Activated CD4-positive, alpha-beta T cell treated with anti-CD3 and anti-CD28 coated beads, Interleukin-2, amount 50 U/mL, for 48 hours (primary cell): ENCODE measurements around the gene CERS6.

Experiments used
- DNase-seq, 2 experiments: peaks; one replicate each; pipeline ENCODE4 v3.0.0-alpha.2; 2020

Gene CERS6

GRCh38 chr2:168536925-168537466 lies 80.9 kb downstream of the CERS6 start:
- no peak for DNase-seq

- no peak for DNase-seq
Observed at GRCh38 chr2:168538133-168538532, 82.1 kb downstream of the CERS6 start.

DNA sequence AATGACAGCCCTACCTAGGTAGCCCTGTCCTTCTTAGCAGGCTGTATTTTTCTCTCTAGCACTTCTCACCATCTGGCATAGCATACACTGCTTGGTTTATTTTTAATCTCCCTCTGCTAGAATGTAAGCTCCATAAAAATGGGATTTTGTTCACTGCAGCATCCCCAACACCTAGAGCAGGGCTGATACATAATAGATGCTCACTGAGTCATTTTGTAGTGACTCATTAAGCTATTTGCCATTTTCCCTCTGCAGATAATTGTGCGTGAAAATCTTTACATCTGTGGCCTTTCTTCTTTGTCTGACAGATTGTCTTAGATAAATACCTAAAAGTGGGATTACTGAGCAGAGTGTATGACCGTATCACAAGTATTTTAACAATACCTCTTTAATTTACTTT lies 82.5 kb downstream of the CERS6 start:
- DNase-seq: no peak

DNA sequence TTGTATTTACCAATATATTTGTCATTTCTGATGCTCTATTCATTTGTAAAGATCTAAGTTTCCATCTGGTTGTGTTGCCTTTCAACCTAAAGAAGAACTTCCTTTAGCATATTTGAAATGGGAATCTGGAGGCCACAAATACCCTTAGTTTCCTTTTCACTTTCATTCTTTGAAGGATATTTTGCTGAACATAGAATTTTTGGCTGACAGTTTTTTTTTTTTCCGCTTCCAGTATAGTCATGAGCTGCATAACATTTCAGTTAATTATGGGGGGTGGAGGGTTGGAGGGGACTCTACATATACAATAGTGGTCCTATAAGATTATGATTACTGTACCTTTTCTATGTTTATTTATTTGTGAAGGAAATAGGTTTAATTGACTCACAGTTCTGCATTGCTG lies 83.9 kb downstream of the CERS6 start:
- DNase-seq: no peak

DNA sequence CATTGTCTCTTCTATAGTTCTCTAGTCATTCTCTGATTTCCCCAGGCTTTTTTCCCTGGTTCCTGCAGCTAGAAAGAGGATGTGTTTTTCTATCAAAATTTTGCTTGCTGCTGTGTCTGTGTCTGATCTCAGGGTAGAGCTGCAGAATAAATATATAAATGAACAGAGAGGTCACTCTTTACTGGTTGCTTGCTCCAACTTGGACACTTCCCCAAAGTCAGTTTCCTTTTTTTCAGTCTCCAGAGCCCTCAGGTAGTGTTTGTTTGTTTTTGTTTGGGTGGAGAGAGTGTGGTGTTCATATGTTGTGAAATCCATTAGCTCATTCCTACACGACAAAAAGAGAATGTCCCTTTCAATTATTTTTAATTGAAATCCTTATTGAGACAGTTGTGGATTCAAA lies 85.8 kb downstream of the CERS6 start:
- DNase-seq: no peak

GRCh38 chr2:168543037-168543436 lies 87.0 kb downstream of the CERS6 start:
- no peak for DNase-seq

- DNase-seq: no peak
Observed at GRCh38 chr2:168543935-168544334, 87.9 kb downstream of the CERS6 start.

DNA sequence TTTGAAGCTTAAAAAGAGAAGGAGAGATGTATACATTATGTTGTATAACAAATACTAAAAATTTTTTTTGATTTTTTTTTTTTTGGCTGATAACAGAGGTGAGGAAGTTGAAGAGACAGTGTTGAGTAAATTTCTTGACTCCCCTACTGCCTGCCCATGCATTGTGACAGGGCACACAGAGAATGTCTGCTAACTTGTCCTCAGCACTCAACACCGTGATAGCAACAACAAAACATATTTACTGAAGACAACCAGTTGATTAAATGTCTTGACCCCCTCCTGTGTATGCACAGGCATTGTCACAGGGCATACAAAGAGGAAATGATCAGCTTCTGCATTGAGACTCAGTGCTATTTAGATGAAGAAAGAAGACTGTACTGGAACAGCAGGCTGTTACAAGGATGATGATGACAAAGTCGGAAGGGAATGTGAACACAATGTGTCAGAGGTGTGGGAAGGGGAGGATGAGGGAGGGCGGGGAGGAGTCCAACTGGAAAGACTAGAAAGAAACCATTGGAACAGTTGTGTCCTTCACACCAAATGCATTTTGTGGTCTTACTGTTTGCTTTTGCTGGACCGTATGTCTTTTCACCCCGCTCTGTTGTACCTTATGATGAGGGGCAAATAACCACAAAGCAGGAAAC lies 89.5 kb downstream of the CERS6 start:
- DNase-seq: no peak

GRCh38 chr2:168550670-168551069 lies 94.6 kb downstream of the CERS6 start:
- DNase-seq: no peak

DNA sequence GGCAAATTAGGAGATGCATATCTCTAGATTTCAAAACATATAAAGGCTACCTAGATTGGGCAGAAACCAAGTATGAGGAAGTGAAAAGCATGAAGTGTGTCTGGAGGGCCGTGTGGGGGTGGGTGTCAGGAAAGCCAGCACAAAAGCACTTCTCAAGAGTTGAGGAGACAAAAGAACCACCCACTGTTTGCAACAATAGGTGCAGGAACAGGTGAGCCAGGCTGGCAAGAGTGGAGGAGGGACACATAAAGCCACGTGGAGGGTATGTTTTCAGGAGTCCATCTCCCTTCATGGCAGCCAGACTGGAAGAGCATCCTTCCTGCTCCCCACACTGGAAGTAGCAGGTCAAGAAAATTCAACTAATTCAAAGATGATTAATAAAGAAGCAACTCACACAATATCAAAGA lies 96.4 kb downstream of the CERS6 start:
- no peak for DNase-seq

DNA sequence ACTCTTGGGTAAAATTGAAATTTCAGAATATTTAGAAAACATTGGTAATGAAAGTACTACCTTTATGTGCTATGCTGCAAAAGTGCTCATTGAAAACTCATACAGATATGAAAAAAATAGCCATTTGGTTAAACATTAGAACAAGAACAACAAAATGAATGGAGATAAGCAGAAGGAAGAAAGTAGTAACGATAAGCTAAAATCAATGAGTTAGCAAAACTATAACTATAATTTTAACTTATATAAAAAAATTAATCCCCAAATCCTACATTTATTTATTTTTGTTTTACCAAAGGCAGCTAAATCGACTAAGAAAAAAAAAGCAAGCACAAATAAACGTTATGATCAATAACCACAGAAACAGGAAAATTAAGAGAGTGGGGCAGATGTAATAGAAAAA lies 99.2 kb downstream of the CERS6 start:
- DNase-seq: no peak

DNA sequence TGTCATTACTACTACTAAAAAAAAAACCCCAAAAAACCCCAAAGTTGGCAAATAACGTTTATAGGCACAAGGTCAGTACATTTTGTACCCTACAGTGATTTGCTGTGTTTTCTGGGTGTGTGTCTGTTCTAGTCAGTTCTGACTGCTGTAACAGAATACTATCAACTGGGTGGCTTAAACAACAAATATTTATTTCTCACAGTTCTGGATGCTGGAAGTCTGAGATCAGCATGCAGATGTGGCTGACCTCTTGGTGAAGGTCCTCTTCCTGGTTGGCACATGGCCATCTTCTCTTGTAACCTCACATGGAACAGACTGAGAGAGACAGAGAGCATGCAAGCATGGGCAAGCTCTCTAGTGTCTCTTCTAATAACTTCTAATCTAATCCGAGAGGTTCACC lies 103.1 kb downstream of the CERS6 start:
- no peak for DNase-seq

- DNase-seq: no peak
Observed at GRCh38 chr2:168560817-168561499, 104.9 kb downstream of the CERS6 start.

DNA sequence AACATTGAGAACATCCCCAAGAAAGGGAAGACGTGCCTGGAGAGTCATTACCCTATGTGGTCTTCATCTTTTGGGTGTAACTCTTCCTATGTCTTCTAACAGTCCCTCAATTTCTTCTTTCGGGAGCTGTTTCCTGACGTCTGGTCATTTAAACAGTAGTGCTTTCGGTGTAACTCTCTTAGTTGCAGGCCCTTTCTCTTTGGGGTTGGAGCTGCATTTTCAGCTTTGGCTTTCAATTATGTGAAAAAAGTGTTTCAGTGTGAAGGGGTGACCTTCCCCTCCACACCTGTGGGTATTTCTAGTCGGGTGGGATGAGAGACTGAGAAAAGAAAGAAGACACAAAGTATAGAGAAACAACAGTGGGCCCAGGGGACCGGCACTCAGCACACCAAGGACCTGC lies 105.9 kb downstream of the CERS6 start:
- DNase-seq: no peak

- no peak for DNase-seq
Observed at GRCh38 chr2:168562971-168563370, 106.9 kb downstream of the CERS6 start.

DNA sequence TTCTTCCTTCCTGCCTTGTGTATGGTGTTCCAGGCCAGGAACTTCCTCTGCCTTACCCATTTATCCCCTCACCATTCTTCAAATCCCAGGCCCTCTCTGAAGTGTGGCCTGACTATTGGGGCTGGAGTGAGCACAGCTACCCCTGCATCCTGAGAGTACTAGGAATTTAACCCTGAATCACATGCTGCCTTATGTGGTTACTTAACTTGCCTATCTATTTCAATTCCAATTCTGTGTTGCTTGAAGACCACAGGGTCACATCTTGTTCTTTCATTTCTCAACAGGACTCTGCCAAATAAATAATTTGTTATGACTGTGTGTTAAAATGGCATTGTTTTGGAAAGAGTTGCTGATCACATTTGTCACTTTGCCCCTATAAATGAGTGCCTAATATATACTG lies 108.6 kb downstream of the CERS6 start:
- DNase-seq: no peak

DNA sequence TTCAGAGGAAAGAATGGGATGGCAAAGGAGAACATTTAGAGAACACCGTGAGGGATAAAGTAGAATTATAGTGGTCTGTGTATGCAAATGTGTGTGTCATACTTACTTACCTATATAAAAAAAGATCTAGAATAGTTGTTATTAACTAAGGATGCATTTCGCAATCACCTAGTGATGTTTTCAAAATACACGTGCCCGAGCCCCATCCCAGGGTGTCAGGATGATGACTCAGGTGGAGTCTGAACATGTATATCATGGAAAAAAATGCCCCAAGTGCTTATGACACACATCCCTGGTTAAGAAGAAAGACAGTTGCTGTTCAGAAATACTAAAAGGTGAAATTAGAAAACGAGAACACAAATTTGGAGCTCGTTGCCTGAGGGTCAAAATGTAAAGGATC lies 109.0 kb downstream of the CERS6 start:
- DNase-seq: no peak

DNA sequence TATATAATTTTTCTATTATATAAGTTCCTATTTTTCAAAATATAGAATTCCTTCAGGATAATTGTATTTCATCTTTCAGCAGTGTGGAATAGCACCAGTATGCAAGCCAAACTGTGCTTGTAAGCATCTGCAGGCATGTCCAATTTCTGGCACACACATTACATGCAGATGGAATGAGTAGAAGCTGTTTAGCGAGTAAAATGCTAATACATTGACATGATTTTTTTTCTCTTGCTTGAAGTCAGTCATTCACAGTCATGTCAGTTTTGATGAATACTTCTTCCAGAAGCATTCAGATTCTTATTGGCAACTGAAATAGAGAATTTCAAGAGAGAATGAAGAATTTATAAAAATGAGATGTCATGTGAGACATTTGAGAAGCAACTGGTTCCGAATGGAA lies 109.4 kb downstream of the CERS6 start:
- DNase-seq: no peak

DNA sequence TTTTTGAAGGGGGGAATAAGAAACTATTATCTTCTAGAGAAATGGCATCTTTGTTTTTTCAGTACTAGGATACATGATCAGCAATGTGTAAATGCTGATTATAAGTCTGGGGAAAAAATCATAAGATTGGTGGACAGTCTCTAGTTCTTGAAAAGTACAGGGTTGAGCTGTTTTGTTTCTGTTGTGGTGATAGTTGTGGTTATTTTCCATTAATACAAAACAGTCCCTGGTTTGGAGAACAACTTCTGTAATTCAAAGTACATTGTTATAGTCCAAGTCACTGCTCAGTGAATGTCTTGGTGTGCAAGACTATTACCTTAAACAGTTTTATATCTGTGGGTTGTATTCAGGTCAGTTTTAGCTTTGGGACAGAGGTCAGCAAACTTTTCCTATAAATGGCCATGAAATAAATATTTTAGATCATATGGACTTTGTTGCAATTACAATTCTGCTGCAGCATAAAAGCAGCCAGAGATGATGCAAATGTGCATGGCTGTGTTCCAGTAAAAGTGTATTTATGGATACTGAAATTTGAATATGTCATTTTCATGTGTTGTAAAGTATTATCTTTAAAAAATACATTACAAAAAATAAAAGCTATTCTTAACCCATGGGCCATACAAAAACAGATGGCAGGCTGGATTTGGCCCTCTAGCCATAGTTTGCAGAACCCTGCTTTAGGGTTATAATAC lies 111.0 kb downstream of the CERS6 start:
- no peak for DNase-seq

- DNase-seq: no peak
Observed at GRCh38 chr2:168567836-168568235, 111.8 kb downstream of the CERS6 start.

GRCh38 chr2:168568476-168569267 lies 112.6 kb downstream of the CERS6 start:
- no peak for DNase-seq

DNA sequence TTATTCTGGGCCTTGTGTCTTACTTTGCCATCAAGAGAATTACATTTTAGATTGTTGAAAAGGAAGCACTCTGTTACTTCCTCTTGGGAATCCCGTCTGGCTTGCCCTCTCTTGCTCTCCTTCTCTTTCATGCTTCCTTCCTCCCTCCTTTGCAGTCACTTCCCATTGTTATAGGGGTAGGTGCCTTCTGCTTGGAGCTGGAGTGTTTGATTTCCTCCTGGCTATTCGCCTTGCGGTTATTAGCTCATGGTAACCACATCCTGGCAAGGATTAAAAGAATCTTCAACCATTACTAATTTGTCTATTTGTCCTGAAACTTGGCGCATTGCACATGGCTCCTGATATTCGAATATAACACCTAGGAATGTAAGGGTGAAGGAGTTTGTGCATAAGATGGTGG lies 115.0 kb downstream of the CERS6 start:
- no peak for DNase-seq
